Right ventricle myocardium inferior (tissue), 1 donor: Measurements from ENCODE around the gene SHC2. TPM values are rescaled to one million over a fixed set of nuclear protein-coding genes. Genes with fewer than 3 reads are reported as not detected.
"Not testable (repeated sequence)": the region's sequence is repeated elsewhere in the genome, so short reads cannot be mapped to it uniquely, and the experiment has no call there.

ENCODE experiments used
- ATAC-seq: fragments of 200-7000 bp; cut with Tn5 transposase; one replicate; pipeline ENCODE4 v1.9.1; 2020; ENCODE audit warnings: mild to moderate bottlenecking, moderate library complexity
- DNase-seq: peaks from one replicate; pipeline ENCODE4 v3.0.0; 2021; ENCODE audit errors: missing footprints
- intact Hi-C: fragments of 100-400 bp; cut with DNase I; formaldehyde crosslinking; loops from one replicate; pipeline ENCODE4 v1.11.0; 2022
- total RNA-seq: library from RNA; stranded (reverse); fragmentation: NEBNext Ultra II Directional; extraction: Animal tissue kit (Norgen Biotek cat#: 25700); gene quantifications from one replicate; pipeline ENCODE4 v1.2.1, GENCODE V29; 2021
- donor health status: DM: no; HTN: yes; CAD: no; lungs with severe emphysema.

The SHC2 gene
- total RNA-seq, 1 donor from 2014 or later = 10.7 TPM

DNA sequence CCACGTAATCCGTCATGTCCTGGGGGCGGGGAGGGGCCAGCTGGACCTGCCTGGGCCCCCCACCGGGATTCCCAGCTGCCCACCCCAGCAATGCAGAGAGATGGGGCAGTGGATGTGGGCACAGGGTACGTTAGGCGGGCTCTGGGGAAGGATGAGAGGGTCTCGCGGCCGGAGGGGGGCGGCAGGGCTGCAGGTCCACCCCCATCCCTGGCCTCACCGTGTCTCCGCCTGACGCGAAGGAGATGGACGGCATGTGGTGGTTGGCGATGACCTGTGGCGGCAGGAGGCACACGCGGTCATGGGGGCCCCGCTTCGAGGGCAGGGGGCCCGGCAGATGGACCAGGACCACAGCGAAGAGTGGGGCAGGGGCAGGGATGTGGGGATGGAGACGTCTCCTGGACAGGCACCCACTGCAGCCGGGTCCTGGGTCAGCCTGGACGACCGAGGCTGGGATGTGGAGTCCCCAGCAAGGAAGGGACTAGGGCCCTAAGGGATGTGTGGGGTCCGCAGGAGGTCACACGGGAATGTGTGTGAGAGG is 24.4 kb downstream of the SHC2 start:
- intact Hi-C loops = no loop called here
- ATAC-seq (no peak), DNase-seq (no peak)

DNA sequence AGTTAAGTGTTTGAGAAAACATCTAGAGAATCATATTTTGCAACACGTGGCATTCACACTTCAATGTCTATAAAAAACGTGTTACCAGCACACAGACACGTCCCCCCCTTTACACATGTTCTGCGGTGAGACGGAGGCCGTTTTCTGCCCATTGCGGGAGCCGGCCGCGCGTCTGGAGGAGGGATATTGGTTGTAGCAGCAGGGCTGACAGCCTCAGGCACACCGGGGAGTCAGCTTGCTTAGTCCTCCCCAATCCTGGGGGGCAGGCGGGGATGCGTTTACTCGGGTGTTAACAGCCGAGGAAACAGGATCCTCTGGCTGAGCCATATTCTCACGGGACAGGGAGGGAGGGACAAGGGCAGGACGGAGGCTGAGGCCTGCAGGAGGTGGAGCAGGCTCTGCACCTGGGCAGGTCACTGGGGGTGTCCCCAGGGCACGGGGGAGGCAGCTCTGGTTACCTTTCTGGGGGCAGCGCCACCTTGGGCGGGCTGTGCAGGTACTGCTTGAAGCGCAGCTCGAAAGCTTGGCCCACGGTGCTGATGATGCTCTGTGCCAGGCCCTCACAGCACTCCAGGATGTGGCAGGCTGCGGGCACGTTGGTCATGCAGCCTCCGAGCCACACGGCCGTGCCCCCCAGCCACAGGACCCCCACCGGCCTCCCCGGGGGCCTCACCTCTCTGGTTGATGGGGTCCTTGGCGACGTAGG is 25.0 kb downstream of the SHC2 start:
- DNase-seq (no peak), ATAC-seq (no peak)
- intact Hi-C loops = no loop called here

DNA sequence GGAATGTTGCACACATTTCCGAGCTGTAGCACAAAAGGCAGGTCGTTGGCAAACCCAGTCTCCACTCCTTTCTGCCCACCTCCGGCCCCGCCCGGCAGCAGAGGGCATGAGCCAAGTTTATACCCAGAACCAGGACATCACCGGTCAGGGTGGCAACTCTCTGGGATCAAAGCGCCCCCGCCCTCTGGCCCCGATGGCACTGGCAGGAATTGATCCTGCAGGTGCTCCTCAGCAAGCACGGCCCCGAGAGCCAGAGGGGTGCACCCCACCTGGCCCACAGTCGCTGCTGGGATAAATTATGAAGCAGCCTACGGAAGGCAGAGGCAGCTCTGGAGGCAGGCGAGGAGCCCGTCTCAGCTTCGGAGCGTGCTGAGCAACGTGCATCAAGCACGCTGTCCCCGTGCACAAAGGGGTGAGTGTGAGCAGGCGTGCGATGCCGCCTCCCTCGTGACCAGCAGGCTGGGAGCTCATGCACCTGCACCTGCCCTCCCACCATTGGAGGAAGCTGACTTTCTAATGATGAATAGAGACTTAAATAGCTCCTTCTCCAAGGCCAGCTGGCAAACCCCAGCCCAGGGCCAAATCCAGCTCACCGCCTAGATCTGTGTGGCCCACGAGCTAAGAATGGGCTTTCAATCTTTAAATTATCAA is 25.7 kb downstream of the SHC2 start:
- ATAC-seq = no peak

DNA sequence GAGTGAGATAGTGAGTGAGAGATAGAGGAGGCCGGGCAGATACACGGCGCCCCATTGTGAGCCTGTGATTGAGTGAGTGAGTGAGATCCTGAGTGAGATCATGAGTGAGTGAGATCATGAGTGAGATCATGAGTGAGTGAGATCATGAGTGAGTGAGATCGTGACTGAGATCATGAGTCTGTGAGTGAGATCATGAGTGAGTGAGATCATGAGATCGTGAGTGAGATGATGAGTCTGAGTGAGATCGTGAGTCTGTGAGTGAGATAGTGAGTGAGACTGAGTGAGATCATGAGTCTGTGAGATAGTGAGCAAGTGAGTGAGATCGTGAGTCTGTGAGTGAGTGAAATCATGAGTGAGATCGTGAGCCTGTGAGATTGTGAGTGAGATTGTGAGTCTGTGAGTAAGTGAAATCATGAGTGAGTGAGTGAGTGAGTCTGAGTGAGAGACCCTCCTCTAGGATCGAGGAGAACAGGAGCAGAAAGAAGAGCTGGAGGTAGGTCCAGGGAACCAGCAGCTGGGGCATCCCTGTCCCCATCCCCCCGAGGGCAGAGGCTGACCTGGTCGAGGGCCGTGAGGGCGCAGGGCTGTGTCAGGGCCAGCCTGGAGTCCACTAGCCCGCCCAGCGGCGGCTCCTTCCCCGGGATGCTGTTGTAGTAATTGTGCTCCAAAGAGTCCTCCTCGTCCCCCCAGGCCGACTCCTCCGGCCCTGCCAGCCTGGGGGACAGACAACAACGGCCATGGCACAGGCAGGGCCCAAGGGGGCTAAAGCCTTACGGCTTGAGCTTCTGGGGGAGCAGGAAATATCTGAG is 26.5 kb downstream of the SHC2 start:
- intact Hi-C loops = no loop called here
- DNase-seq (no peak), ATAC-seq (no peak)

More for the DNA sequence above, 25.7 kb downstream of the SHC2 start:
- DNase-seq = no peak
- intact Hi-C loops = no loop called here

DNA sequence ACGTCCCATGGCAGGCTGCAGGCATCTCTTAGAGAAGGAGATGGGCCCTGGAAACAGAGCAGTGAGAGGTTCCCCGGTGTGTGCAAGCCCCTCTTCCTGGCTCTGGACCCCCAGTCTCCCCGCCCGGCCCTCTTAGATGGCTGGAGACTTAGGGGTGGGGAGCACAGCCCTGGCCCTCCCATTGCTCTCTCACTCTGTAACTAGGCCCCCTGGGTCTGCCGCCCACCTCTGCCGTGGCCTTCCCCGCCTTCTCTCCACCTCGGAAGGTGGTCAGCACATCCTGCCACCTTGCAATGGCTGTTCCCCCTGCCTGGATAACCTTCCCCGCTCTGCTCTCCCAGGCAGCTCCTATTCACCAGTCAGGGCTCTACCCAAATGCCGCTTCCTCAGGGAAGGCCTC is 30.1 kb downstream of the SHC2 start:
- DNase-seq = peak; percentile 45
- intact Hi-C loops = no loop called here
- ATAC-seq = no peak

DNA sequence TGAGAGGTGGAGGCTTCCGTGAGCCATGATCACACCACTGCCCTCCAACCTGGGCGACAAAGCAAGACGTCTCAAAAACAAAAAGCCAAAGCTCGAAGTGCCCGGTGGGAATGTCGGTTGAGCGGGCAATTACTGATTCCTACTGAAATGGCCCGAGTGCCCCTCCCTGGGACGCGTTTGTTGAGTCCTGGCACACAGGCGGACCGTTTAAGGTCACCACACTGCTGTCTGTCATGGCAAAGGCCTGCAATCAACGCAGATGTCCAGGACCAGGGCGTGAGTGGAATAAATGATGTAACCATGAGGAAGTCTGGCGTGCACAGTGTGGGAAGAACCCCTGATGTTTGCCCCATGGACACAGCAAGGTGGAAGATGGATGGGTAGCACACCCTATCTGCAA is 32.7 kb downstream of the SHC2 start:
- DNase-seq (peak; percentile 32), ATAC-seq (no peak)
- intact Hi-C loops = no loop called here

DNA sequence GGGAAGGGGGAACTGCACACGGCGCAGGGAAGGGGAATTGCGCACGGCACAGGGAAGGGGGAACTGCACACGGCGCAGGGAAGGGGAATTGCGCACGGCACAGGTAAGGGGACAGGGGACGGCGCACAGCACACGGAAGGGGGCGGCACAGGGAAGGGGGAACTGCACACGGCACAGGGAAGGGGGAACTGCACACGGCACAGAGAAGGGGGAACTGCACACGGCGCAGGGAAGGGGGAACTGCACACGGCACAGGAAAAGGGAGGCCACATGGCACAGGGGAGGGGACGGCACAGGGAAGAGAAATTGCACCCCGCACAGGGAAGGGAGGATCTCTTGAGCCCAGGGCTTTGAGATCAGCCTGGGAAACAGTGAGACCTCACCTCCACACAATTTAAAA is 33.2 kb downstream of the SHC2 start:
- DNase-seq, intact Hi-C loops, ATAC-seq: not testable (repeated sequence)

DNA sequence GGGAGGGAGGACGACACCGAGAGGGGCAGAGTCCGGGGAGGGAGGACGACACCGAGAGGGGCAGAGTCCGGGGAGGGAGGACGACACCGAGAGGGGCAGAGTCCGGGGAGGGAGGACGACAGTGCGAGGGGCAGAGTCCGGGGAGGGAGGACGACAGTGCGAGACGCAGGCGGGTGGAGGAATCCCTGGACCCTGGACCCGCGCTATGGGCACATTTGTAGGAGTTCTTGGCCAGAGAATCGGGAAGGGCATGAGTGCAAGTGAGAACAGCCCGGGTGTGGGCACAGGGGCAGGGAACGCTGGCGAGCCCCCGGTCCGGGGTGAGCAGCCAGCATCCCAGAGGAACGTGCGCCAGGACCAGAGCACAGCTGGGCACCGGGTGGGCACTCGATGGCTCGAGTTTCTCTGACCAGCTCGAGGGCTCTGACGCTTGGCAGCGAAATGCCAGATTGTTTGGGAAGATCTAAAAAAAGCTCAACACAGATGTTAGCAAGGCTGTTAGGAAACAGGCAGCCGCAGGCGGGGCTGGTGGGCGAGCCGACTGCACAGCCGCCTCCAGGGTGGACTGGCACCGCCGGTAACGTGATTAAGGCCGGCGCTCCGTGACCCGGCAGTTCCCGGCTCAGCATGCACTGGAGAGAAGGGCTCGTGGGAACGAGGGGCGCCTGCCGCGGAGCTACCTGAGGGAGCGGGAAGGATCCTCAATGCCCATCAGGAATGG is 33.9 kb downstream of the SHC2 start:
- DNase-seq = peak; percentile 68
- ATAC-seq = no peak
- intact Hi-C loops = no loop called here

DNA sequence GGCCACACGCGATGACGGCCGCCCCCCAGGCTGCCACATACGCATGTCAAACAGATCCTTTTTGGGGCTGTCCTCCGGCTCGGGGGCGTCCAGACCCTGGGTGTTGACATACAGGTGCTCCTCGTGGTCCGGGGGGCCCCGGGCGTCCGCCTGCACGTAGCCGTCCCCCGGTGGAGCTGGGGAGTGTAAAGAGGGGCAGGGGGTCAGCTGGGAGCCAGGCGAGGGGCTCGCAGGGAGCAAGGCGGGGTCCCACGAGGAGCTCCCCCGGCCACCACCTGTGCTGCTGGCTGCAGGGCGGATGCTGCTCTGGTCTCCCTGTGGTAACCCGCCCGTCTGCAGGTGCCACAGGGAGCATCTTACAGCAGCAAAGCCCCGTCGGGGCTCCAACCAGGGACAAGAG is 35.8 kb downstream of the SHC2 start:
- no peak for ATAC-seq
- DNase-seq = peak; percentile 56
- intact Hi-C loops = no loop called here

DNA sequence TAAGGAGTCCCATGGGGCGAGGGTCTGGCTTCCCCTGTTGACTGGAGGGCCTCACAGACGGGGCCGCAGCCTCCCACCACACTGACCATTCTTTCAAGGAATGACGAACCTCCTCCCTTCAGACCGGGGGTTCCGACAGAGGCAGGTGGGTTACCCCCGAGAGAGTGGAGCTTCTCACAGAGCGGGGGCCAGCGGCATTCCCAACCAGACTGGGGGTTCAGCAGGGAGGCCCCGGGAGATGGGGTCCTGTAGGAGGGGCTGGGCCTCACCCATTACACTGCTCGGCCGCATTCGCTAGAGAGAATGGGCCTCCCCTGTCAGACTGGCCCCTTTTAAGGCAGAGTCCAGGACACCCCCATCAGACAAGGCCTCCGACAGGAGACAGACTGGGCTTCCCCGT is 36.3 kb downstream of the SHC2 start:
- ATAC-seq (no peak), DNase-seq (peak; percentile 17)
- intact Hi-C loops = no loop called here

DNA sequence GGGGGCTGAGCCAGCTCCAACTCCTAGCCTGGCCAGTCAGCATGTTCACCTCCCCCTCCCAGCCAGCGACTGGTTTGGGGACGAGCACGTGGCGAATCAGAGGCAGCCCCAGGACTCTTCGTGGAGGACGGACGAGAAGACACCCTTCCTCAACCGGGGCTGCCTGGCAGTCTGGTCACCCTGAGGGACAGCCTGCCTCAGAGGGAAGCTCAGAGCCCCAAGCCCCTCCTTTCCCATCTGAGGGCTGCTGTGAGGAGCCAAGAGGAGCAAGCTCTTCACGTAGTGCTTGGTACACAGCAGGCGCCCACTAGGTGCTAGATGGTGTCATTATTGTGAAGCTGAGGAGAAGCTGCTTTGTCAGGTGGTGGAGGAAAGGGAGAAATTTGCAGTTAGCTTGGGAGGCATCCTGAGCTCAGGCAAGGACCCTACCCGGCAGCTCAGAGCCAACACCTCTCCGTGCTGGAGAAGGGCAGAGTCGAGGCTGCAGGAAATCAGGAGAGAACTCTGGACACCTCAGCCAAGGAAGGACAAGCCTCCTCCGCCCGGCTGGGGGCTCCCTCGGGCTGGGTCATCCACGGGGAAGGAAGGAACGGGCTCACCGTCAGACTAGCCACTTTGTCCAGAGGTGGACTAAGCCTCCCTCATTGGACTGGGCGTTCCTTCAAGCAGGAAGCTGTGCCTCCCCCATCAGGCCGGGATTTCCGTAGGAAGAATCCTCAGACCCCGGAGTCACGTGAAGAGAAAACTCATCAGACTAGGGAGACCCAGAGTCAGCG is 37.0 kb downstream of the SHC2 start:
- DNase-seq = peak; percentile 34
- intact Hi-C loops = no loop called here
- ATAC-seq = no peak

DNA sequence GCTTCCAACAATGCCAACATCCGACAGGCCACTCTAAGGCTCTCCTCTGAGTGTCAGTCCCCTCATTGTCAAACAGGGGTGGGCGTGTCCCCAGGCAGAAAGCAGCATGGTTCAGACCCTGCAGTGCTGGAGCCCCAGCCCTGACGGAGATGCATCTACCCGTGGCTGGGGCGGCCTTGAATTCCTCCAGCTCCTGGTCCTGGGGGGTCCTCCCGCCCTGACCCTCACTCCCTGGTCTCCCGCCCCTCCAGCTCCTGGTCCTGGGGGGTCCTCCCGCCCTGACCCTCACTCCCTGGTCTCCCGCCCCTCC is 38.0 kb downstream of the SHC2 start:
- DNase-seq = peak; percentile 13
- ATAC-seq, intact Hi-C loops: not testable (repeated sequence)

DNA sequence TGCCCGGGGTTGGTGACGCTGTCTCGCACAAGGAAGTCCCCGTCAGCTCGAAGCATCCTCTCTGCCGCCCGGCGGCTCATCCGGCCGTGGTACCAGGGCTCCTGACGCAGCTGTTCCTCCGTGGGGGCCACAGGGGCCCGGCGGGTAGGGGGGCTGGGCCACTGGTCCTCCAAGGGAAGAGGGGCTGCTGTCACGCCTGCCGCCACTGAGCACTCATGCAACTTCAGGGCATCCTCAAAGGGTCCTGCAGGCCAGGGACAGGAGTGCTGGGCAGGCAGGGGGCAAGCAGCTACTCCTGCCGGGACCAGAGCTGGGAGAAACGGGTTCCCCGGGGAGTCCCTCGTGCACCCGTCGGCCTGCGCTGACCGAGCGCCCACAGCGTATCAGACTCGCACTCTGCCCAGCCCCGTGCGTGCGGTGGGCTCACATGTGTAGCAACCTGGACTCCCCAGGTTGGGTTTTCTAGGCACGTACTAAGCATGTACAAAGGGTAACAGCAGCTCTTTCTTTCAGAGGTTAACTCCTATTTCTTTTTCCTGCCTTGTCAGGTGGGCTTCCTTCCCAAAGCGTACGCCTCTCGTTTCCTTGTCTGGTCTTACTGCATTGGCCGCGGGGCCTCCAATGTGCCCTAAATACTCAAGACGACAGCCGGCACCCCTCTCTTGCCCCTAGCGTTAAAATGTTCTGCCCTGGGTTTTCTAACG is 38.5 kb downstream of the SHC2 start:
- intact Hi-C loops = no loop called here
- DNase-seq (peak; percentile 40), ATAC-seq (no peak)

DNA sequence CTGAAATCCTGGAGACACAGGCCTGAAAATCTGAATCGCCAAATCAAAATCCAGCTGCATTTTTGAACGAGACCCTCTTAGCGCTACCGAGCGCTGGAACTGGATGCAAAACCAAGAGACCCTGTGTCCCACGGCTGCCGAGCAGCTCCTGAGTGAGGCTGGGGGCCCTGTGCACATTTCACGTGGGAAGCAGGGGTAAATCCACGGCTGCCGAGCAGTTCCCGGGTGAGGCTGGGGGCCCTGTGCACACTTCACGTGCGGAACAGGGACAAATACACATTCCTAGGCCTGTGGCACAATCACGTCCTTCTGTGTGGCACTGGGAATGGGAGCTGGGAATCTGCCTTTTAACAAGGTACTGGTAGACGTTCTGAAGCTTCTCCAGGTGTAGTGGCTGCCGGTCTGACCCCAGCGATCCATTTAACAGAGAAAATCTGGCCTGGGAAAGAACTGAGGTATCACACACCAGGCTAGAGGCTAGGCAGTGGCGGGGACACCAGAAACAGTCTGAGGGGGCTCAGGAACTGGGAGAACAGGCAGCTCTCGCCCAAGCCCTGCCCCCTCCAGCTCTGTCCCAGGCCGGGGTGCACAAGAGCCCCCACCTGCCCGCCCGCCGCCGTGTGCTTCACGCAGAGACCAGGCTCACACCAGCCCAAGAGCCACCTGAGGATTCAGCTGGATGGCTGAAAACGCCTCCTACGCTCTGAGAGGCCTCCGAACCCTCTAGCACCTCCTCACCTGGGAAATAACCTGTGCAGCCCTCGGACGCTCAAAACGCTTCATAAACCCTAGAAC is 40.9 kb downstream of the SHC2 start:
- ATAC-seq (no peak), DNase-seq (peak; percentile 35)
- intact Hi-C loops = no loop called here

DNA sequence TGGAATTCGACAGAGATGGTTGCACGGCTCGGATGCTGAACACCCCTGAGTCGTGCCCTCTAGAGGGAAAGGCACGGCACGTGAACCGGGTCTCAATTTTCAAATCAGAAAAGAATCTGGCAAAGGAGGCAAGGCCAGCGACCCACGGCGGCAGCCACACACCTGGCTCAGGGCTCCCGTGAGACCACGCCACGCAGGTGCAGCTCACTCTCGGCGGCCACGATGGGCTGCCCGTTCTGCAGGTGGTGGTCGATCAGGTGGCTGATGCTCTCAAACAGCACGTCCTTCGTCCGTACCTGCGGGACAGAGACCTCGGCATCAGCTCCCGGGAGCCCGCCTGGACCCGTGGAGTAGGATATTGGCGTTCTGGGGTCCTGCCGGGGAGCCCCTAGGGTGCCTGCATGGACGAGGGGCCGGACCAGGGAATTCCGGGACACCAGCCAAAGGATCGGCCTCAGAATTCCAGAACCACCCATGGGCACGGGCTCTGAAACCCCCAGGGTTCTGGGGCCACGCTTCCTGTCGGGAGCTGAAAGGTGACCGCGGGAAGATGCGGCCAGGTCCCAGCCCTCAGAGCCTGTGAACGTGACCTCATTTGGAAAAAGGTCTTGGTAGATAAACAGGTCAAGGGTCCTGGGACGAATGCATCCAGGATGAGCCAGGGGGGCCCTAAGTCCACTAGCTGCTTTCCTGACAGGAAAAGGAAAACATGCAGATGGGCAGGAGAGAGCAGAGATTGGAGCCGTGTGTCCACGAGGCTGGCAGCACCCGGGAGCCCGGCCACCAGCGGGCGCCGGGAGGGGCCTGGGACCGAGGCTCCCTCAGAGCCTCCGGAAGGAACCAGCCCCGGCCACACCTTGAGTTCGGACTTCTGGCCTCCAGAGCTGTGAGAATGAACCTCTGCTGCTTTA is 41.8 kb downstream of the SHC2 start:
- ATAC-seq = no peak
- DNase-seq = peak; percentile 65
- intact Hi-C loops = no loop called here

DNA sequence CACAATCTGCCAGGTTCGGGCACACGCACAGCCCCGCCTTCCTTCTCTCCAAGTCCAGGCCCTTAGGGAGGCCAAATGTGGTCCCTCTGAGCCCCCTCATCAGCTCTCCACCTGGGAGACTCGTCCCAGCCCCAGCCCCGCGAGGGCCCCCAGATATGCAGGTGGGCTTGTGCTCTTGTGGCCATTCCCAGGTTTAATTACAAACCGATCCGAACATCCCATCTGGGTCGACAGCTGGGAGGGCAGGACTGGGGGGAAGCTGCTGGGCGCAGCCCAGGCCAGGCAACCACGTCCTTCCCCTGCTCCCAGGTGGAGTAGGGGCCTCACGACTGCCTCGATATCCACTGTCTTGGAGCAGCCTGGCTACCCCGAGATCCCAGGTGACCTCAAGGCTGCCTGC is 44.4 kb downstream of the SHC2 start:
- ATAC-seq = no peak
- DNase-seq = peak; percentile 31
- intact Hi-C loops = no loop called here
